ENCODE measurements around the gene NUDT4. TPM values are rescaled to one million over a fixed set of nuclear protein-coding genes. Genes with fewer than 3 reads are reported as not detected.

The NUDT4 gene
- total and polyA plus RNA-seq, 2 of the 4 experiments (the other 2 are of a cell fraction) = 23.6 to 25.6 TPM

DNA sequence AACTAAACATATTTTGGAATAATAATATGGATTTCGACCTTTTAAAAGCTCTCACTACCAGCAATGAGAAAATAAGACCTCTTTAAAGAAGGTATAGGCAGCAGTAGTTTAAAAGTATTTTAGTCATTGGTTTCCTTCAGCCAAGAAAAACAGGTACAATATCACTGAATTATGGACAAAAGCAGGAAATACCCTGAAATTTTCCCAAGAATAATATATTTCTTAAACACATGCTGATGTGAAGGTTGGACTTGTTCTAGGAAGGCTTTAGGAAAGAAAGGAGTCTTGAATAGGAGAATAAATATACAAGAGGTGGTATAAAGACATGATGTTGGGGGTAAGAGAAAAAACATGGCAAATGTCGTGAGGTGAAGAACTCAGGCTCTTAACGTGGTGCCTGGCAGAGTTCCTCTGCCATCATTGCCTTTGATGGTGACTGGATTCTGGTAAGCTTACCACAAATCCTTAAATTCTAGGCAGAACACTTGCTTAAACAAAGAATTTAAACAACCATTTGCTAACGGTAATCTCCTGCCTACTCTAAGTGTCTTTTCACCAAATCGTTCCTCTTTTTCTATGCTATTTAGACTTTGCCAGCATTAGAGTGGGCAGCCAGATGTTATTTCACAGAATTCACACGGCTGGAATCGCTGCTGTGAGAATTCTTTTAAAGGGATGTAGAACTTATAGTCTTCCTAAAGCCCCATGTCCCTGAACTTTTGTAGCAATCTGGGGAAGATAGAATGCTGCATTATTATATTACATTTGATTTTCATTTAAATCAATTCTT, 11.9 kb upstream of the NUDT4 start:
- in situ Hi-C loops (cut with MboI; ENCODE audit: low sequenced_read_pairs) = no loop called here
- ATAC-seq (ENCODE audit: low read depth) = no peak
- no peak overlapping the region for H3K4me2 ChIP-seq (ENCODE audit: low read depth, low read length)

More for the DNA sequence above, 11.9 kb upstream of the NUDT4 start:
- no peaks in the 10 kb centered on the region for H3K9me1 ChIP-seq (ENCODE audit: insufficient read depth, low read length)
- H2AFZ ChIP-seq (replicated peaks; ENCODE audit: low read length, poor library complexity) = no peak overlapping the region
- no peak overlapping the region for H2AK5ac ChIP-seq (ENCODE audit: low read depth, low read length)
- dilution Hi-C loops (cut with HindIII; ENCODE audit: low sequenced_read_pairs, unreplicated experiment) = no loop called here
- no peaks in the 10 kb centered on the region for H3K27me3 ChIP-seq (ENCODE audit: control insufficient read depth, insufficient read depth, low read length)
- intact Hi-C loops (cut with micrococcal nuclease) = no loop called here
- H3K9me3 ChIP-seq (ENCODE audit: control insufficient read depth, insufficient read depth, low read length) = no peaks in the 10 kb centered on the region
- no peak overlapping the region for H3K56ac ChIP-seq (ENCODE audit: extremely low read depth, insufficient read depth, low read length)
- no CpG with 5 or more reads among the region's 7 CpGs for WGBS, 2 experiments (ENCODE audit: extremely low coverage in 2 of 2, insufficient read length in 1 of 2)
- H4K5ac ChIP-seq (ENCODE audit: low read depth, low read length) = no peak overlapping the region
- DNase-seq = no peak
- no peak overlapping the region for H2BK5ac ChIP-seq (ENCODE audit: low read depth, low read length, poor library complexity, severe bottlenecking)
- no peaks in the 10 kb centered on the region for H4K20me1 ChIP-seq (ENCODE audit: insufficient read depth, low read length)
- no peak overlapping the region for H3K23ac ChIP-seq (ENCODE audit: low read depth, low read length)
- no peak overlapping the region for H3K9ac ChIP-seq (ENCODE audit: low read depth, low read length)
- no peak overlapping the region for H3K4me3 ChIP-seq (ENCODE audit: insufficient read depth, low read depth, low read length)
- no peaks in the 10 kb centered on the region for H3K36me3 ChIP-seq (ENCODE audit: control insufficient read depth, insufficient read depth, low read length)
- no peak overlapping the region for H2BK15ac ChIP-seq (ENCODE audit: low read depth, low read length)
- H3K4me1 ChIP-seq (ENCODE audit: control insufficient read depth, insufficient read depth, low read length) = no peaks in the 10 kb centered on the region
- no peak overlapping the region for H4K8ac ChIP-seq (ENCODE audit: low read depth in 2 of 2, low read length in 2 of 2)
- H2AK9ac ChIP-seq (replicated peaks; ENCODE audit: low read depth, low read length, poor library complexity) = no peak overlapping the region
- no peaks in the 10 kb centered on the region for H3K79me1 ChIP-seq (ENCODE audit: low read depth in 1 of 2, low read length in 2 of 2)
- H3K27ac ChIP-seq (ENCODE audit: insufficient read depth, low read length) = no peak overlapping the region
- no peak overlapping the region for H3K4ac ChIP-seq (ENCODE audit: low read depth, low read length)
- no TSS peak for BruUV-seq (replicated peaks)
- H3K14ac ChIP-seq (replicated peaks; ENCODE audit: low read depth, low read length) = no peak overlapping the region
- no peak overlapping the region for H2BK120ac ChIP-seq (ENCODE audit: low read depth, low read length)
- POLR2A ChIA-PET (ENCODE audit: unreplicated experiment) = interaction anchor here (0.6 kb wide), 1 partner anchor 431 kb away, joined by 3 read pairs; no protein-coding TSS in a partner anchor
- H3K18ac ChIP-seq (ENCODE audit: low read depth, low read length) = no peak overlapping the region
- TF ChIP-seq NFE2L2 (IDR thresholded peaks at IDR 0.05; ENCODE audit: low read depth, low read length) = no peak
- no peak for TF ChIP-seq MXI1 (IDR thresholded peaks at IDR 0.05; ENCODE audit: borderline replicate concordance, low read depth, low read length)
- TF ChIP-seq, protein P1, sequence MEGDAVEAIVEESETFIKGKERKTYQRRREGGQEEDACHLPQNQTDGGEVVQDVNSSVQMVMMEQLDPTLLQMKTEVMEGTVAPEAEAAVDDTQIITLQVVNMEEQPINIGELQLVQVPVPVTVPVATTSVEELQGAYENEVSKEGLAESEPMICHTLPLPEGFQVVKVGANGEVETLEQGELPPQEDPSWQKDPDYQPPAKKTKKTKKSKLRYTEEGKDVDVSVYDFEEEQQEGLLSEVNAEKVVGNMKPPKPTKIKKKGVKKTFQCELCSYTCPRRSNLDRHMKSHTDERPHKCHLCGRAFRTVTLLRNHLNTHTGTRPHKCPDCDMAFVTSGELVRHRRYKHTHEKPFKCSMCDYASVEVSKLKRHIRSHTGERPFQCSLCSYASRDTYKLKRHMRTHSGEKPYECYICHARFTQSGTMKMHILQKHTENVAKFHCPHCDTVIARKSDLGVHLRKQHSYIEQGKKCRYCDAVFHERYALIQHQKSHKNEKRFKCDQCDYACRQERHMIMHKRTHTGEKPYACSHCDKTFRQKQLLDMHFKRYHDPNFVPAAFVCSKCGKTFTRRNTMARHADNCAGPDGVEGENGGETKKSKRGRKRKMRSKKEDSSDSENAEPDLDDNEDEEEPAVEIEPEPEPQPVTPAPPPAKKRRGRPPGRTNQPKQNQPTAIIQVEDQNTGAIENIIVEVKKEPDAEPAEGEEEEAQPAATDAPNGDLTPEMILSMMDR (conservative IDR thresholded peaks at IDR 0.05; ENCODE audit: low read depth, low read length) = no peak
- TF ChIP-seq MAZ (IDR thresholded peaks at IDR 0.05; ENCODE audit: borderline replicate concordance, low read depth, low read length) = no peak
- no peak for TF ChIP-seq RCOR1 (IDR thresholded peaks at IDR 0.05; ENCODE audit: insufficient replicate concordance, low read length)
- CTCF ChIA-PET = no interaction called here
- no peak overlapping the region for H4K91ac ChIP-seq (ENCODE audit: insufficient read depth, low read depth, low read length)
- no peak overlapping the region for H2BK20ac ChIP-seq (ENCODE audit: low read depth, low read length)

Data from IMR-90 (cell line).